Right lobe of liver (tissue), 6 donors: Measurements from ENCODE around the gene SNRPB2. TPM values are rescaled to one million over a fixed set of nuclear protein-coding genes. Genes with fewer than 3 reads are reported as not detected.

ENCODE experiments used
- ATAC-seq, 4 donors: fragments of 200-7000 bp; cut with Tn5 transposase; one replicate each; pipeline ENCODE4 v1.9.1; 2020; ENCODE audit warnings: mild to moderate bottlenecking in 4 of 4, moderate library complexity in 4 of 4
- DNase-seq, 3 donors: peaks; one replicate each; pipeline ENCODE4 v3.0.0-alpha.2; 2020
- H3K27ac ChIP-seq, 3 donors: fragments of 200-600 bp; one replicate each; pipeline ENCODE4 v1.8.0; 2022
- H3K27me3 ChIP-seq, 2 donors: fragments of 200-600 bp; one replicate each; pipeline ENCODE4 v1.8.0; 2022
- H3K36me3 ChIP-seq, 4 donors: fragments of 200-600 bp; sonication (generic) in 1 of 4; one replicate each; pipeline versions ENCODE4 v1.5.1 to v1.8.0; 2017 to 2022; ENCODE audit warnings: control low read depth in 1 of 4
- H3K4me1 ChIP-seq, 4 donors: fragments of 200-600 bp; sonication (generic) in 1 of 4; one replicate each; pipeline versions ENCODE4 v1.5.1 to v1.8.0; 2017 to 2022; ENCODE audit warnings: control low read depth in 1 of 4
- H3K4me3 ChIP-seq, 3 donors: fragments of 200-600 bp; one replicate each; pipeline ENCODE4 v1.8.0; 2022
- H3K9me3 ChIP-seq, 4 donors: fragments of 200-600 bp; sonication (generic) in 1 of 4; one replicate each; pipeline versions ENCODE4 v1.5.1 to v1.8.0; 2017 to 2022; ENCODE audit warnings: control low read depth in 1 of 4
- POLR2A ChIP-seq: fragments of 450-650 bp; IDR thresholded peaks from one replicate; pipeline ENCODE4 v1.6.1; 2017; ENCODE audit warnings: antibody characterized with exemption, mild to moderate bottlenecking
- WGBS: methylation state at CpG from one replicate; pipeline ENCODE4 v1.1.6; 2018; ENCODE audit warnings: low coverage, low lambda C conversion rate; ENCODE audit not compliant: insufficient coverage; ENCODE audit errors: missing lambda C conversion rate; 5-methylcytosine and 5-hydroxymethylcytosine counted together
- intact Hi-C, 2 donors: fragments of 100-400 bp; cut with DNase I; formaldehyde crosslinking; loops; one replicate each; pipeline versions ENCODE4 v1.11.2 to v1.14.1; 2022
- small RNA-seq, 2 experiments: library from RNA; depleted of rRNA; stranded (forward); fragments of <200 nt; gene quantifications; one replicate each; pipeline ENCODE3, GENCODE V24; 2016
- total RNA-seq, 6 experiments: library from RNA; depleted of rRNA in 2 of 6; stranded (reverse); fragments of >200 nt in 2 of 6; fragmentation: NEBNext Ultra II Directional in 3 of 6; extraction: Animal tissue kit (Norgen Biotek cat#: 25700) in 3 of 6; gene quantifications; one replicate each; pipeline versions ENCODE4 v1.1.0 to v1.2.4, GENCODE V29; 2016 to 2023
- TF ChIP-seq, protein P1 (sequence below), 4 donors: fragments of 200-600 bp in 3 of 4; fragments of 450-650 bp in 1 of 4; IDR thresholded peaks; one replicate each; pipeline versions ENCODE4 v1.5.1 to v1.8.0; 2016 to 2022; ENCODE audit warnings: antibody characterized with exemption in 4 of 4, mild to moderate bottlenecking in 2 of 4
- donor health status: DM: no; HTN: yes; CAD: no.
- donor health status: DM: no; HTN: no; CAD: no.
- donor health status: DM: no; HTN: no; CAD: no.
- donor health status: DM: no; HTN: yes; CAD: no.
- donor health status: DM: no; HTN: yes; CAD: no.

The SNRPB2 gene
- total RNA-seq, 6 experiments from 2014 or later = 10.2 to 19.3 (median 17.3) TPM

DNA sequence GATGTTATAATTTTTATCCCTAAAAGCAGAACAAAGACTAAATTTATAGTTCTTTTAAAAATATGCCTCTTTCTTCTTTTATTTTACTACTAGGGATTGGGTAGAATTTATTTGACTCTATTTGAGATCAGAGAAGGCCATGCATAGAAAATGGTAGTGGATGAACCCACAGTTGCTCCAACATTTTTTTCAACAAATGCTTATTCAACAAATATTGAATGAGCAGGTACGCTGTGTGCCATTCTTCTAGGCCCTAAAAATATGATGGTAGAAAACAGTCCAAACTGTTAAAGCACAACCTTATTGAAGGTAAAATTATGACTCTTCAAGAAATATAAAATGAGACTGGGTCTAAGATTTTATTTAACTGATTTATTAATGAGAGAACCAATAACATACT lies 48.3 kb downstream of the SNRPB2 start:
- H3K27ac ChIP-seq = no peak overlapping the region
- no peaks in the 10 kb centered on the region for H3K4me1 ChIP-seq
- intact Hi-C loops = no loop called here
- no peaks in the 10 kb centered on the region for H3K36me3 ChIP-seq
- TF ChIP-seq, protein P1, sequence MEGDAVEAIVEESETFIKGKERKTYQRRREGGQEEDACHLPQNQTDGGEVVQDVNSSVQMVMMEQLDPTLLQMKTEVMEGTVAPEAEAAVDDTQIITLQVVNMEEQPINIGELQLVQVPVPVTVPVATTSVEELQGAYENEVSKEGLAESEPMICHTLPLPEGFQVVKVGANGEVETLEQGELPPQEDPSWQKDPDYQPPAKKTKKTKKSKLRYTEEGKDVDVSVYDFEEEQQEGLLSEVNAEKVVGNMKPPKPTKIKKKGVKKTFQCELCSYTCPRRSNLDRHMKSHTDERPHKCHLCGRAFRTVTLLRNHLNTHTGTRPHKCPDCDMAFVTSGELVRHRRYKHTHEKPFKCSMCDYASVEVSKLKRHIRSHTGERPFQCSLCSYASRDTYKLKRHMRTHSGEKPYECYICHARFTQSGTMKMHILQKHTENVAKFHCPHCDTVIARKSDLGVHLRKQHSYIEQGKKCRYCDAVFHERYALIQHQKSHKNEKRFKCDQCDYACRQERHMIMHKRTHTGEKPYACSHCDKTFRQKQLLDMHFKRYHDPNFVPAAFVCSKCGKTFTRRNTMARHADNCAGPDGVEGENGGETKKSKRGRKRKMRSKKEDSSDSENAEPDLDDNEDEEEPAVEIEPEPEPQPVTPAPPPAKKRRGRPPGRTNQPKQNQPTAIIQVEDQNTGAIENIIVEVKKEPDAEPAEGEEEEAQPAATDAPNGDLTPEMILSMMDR (IDR thresholded peaks at IDR 0.05) = no peak
- TF ChIP-seq POLR2A = no peak
- H3K27me3 ChIP-seq = no peaks in the 10 kb centered on the region
- WGBS = 78% methylated on average over 1 of the region's 1 CpG
- no peaks in the 10 kb centered on the region for H3K9me3 ChIP-seq
- ATAC-seq (no peak), DNase-seq (no peak)
- H3K4me3 ChIP-seq = no peak overlapping the region

DNA sequence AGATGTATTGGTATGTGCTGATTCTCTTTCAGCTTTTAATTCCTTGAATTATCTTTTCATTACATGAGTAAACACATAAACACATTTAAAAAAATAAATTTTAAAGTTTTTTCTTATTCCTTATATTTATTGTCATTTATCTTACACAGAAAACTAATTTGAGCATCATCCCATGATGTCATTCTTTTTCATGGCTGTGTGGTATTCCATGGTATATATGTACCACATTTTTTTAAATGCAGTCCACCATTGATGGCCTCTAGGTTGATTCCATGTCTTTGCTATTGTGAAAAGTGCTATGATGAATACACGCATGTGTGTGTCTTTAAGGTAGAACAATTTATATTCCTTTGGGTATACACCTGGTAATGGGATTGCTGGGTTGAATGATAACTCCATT lies 51.7 kb downstream of the SNRPB2 start:
- Histone ChIP-seq H3K36me3 (no peaks in the 10 kb centered on the region), H3K27me3 (no peaks in the 10 kb centered on the region), H3K9me3 (no peaks in the 10 kb centered on the region), H3K27ac (no peak overlapping the region), H3K4me1 (no peaks in the 10 kb centered on the region), H3K4me3 (no peak overlapping the region)
- 80% methylated on average over 1 of the region's 1 CpG for WGBS
- intact Hi-C loops = no loop called here
- TF ChIP-seq, protein P1 (IDR thresholded peaks at IDR 0.05) = no peak
- no peak for TF ChIP-seq POLR2A
- no peak for ATAC-seq
- DNase-seq = no peak

DNA sequence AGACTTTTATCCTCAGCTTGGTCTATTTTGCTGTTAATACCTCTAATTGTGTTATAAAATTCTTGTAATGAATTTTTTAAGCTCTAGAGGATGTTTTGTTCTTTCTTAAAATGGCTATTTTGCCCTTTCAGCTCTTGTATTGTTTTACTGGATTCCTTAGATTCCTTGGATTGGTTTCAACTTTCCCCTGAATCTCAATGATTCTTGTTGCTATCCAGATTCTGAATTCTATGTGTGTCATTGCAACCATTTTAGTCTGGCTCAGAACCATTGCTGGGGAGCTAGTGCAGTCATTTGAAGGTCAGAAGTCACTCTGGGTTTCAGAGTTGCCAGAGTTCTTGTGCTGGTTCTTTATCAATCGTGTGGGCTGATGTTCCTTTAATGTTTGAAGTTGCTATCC lies 55.4 kb downstream of the SNRPB2 start:
- H3K4me3 ChIP-seq = no peak overlapping the region
- H3K27ac ChIP-seq = no peak overlapping the region
- H3K9me3 ChIP-seq = no peaks in the 10 kb centered on the region
- WGBS = 30% methylated on average over 1 of the region's 1 CpG
- intact Hi-C loops = no loop called here
- H3K27me3 ChIP-seq = no peaks in the 10 kb centered on the region
- DNase-seq (no peak), ATAC-seq (no peak)
- H3K4me1 ChIP-seq = no peaks in the 10 kb centered on the region
- TF ChIP-seq POLR2A = no peak
- TF ChIP-seq, protein P1 (IDR thresholded peaks at IDR 0.05) = no peak
- no peaks in the 10 kb centered on the region for H3K36me3 ChIP-seq

Small RNA genes within 50 kb of the gene (small RNA-seq; reads per million reads assigned to genes)
- 0 reads per million in 2 experiments for gene AL135938.1

Other genes with a start within 250 kb of the SNRPB2 start
- 10 to 100 TPM in 5 of 6 experiments, 1 to 10 TPM in 1; 8.4 to 15.9 (median 11.7) TPM for gene KIF16B, start 156.6 kb upstream of the SNRPB2 start, total RNA-seq
- not detected for gene OTOR, start 18.3 kb downstream of the SNRPB2 start, total RNA-seq